Right cardiac atrium (tissue), 5 donors: ENCODE results near the gene PLXNA2. TPM values are rescaled to one million over a fixed set of nuclear protein-coding genes. Genes with fewer than 3 reads are reported as not detected.

Experiments
- ATAC-seq, 2 donors: fragments of 200-7000 bp; cut with Tn5 transposase; one replicate each; pipeline versions ENCODE4 v1.8.0 to v1.9.1; 2020; ENCODE audit warnings: moderate library complexity in 2 of 2, mild to moderate bottlenecking in 1 of 2
- DNase-seq, 3 donors: peaks; one replicate each; pipeline ENCODE4 v3.0.0-alpha.2; 2020
- H3K27ac ChIP-seq: one replicate; pipeline ENCODE4 v1.5.1; 2013; ENCODE audit warnings: mild to moderate bottlenecking, low read length, control low read depth, moderate library complexity
- H3K27me3 ChIP-seq: one replicate; pipeline ENCODE4 v1.6.1; 2013; ENCODE audit not compliant: control insufficient read depth, insufficient read depth
- H3K4me1 ChIP-seq: one replicate; pipeline ENCODE4 v1.6.1; 2013; ENCODE audit warnings: low read length; ENCODE audit not compliant: control insufficient read depth, insufficient read depth
- H3K4me3 ChIP-seq: one replicate; pipeline ENCODE4 v1.5.1; 2013; ENCODE audit warnings: low read length, control low read depth
- H3K9me3 ChIP-seq: one replicate; pipeline ENCODE4 v1.6.1; 2013; ENCODE audit warnings: low read length; ENCODE audit not compliant: control insufficient read depth
- WGBS: extraction: QIAGEN DNeasy Blood & Tissue Kit; methylation state at CpG from one replicate; pipeline ENCODE4 v1.1.7; 2013; 5-methylcytosine and 5-hydroxymethylcytosine counted together
- intact Hi-C, 4 donors: fragments of 100-400 bp; cut with DNase I; formaldehyde crosslinking; loops; one replicate each; pipeline versions ENCODE4 v1.11.0 to v1.14.0; 2022 to 2023
- polyA plus RNA-seq: library from polyadenylated mRNA; stranded (reverse); fragments of 200-250 nt; gene quantifications from one replicate; pipeline ENCODE4 v1.2.3, GENCODE V29; 2013
- total RNA-seq, 4 donors: library from RNA; stranded (reverse); fragmentation: NEBNext Ultra II Directional; extraction: Animal tissue kit (Norgen Biotek cat#: 25700); gene quantifications; one replicate each; pipeline ENCODE4 v1.2.1, GENCODE V29; 2021
- donor health status: healthy with polysubstance abuse.
- donor health status: DM: no; HTN: yes; CAD: no.
- donor health status: DM: no; HTN: no; CAD: no.
- donor health status: DM: no; HTN: yes; CAD: no; lungs with severe emphysema.
- donor health status: DM: yes; HTN: yes; CAD: no.

Gene PLXNA2
- total and polyA plus RNA-seq, 5 donors = 7.3 to 26.6 (median 16.4) TPM

DNA sequence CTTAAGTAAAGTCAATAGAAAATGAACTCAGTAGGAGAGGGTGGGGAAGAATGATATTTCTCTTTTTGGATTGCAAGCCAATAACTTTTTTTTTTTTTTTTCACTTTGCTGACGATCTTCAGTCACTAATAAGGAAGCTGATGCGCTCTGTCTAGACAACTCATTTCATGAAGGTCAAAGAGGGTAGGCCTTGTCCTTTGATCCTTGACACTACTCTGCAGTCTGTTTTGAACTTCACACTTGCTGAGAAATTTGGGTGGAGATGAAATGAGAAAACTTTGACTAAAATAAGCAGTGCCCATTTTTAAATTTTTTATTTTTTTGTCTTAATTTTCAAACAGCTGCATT is 20.9 kb upstream of the PLXNA2 start:
- ATAC-seq (peak in 1 of 2 donors; percentile 51), DNase-seq (no peak)
- peaks cover 2% of the 10 kb centered on the region for H3K9me3 ChIP-seq
- intact Hi-C loops = no loop called here
- H3K4me1 ChIP-seq = peaks cover 3% of the 10 kb centered on the region
- no peaks in the 10 kb centered on the region for H3K27me3 ChIP-seq
- H3K4me3 ChIP-seq = no peak overlapping the region
- WGBS = 51% methylated on average over 2 of the region's 2 CpGs
- H3K27ac ChIP-seq = no peak overlapping the region

DNA sequence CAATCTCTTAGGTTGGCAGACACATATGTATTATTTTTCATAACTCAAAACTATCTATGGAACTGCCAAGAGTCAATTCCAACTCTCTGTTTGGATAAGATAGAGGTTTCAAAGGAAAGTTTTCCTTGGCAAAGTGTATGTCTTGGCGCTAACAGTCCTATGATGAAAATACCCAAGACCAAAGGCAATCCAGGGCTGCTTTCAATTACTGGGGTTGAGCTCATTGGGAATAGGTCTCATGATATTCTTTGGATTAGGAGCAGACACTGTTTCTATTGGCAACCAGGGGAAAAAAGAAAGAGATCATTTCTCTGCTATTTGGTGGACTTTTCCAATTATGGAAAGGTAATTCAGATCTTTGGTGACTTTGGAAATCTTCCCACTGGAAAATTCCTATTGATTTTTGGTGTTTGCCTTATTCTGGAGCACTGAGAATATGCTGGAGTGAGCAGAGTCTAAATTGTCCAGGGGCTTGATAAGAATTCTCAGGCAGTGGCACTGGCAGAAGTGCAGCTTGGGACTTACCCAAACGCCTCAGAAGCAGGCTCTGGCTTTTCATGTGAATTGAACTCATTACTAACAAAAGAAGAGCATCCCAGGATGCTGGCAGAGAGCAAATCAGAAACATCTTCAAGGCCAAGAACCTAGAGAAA is 20.4 kb upstream of the PLXNA2 start:
- Histone ChIP-seq H3K9me3 (peaks cover 2% of the 10 kb centered on the region), H3K27ac (no peak overlapping the region), H3K4me3 (no peak overlapping the region), H3K4me1 (peaks cover 3% of the 10 kb centered on the region), H3K27me3 (no peaks in the 10 kb centered on the region)
- WGBS = 41% methylated on average over 2 of the region's 2 CpGs
- ATAC-seq (peak; percentile 81 to 90), DNase-seq (peak; percentile 45 to 88 (median 76))
- intact Hi-C loops = no loop called here

DNA sequence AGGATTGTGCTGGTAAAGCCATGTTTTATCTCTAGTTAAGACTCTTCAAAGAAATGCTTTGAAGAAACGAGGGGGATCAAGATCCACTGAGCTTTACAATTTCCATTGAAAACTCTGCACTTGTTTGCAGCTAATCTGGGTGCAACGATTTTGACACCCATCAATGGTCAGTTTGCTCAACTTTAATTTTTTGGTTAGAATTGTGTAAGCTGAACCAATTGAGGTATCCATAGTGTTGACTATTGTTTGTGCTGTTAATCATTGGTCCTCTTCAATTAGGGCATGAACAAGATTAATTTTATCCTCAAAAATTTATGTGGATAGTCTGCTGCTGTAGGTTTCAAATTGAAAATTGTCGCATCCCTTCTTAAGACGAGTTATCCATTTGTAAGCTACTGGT is 17.7 kb upstream of the PLXNA2 start:
- no peaks in the 10 kb centered on the region for H3K4me1 ChIP-seq
- H3K27me3 ChIP-seq = no peaks in the 10 kb centered on the region
- DNase-seq (no peak), ATAC-seq (no peak)
- H3K4me3 ChIP-seq = no peak overlapping the region
- H3K27ac ChIP-seq = no peak overlapping the region
- peaks cover 2% of the 10 kb centered on the region for H3K9me3 ChIP-seq
- intact Hi-C loops = no loop called here
- 72% methylated on average over 4 of the region's 4 CpGs for WGBS

DNA sequence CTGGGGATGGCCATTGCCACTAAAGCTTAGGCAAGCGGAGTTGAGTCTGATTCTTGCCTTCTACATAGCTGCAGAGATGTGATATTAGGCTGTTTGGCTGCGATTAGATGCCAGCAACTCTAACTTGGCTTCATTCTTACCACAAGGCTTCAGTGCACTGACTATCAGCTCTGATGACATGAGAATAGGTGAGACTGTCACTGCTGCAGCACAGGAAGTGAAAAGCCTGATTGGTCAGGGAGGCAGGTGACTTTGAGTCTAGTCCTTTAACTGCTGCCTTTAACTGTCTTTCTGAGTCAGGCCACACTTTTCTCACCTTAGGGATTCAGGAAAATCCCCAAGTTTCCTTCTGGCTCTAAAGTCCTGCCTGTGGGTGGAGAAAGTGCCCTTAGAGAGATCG is 14.1 kb upstream of the PLXNA2 start:
- H3K4me3 ChIP-seq = no peak overlapping the region
- H3K9me3 ChIP-seq = peaks cover 2% of the 10 kb centered on the region
- ATAC-seq = no peak
- 87% methylated on average over 3 of the region's 3 CpGs for WGBS
- no peak overlapping the region for H3K27ac ChIP-seq
- H3K4me1 ChIP-seq = no peaks in the 10 kb centered on the region
- H3K27me3 ChIP-seq = no peaks in the 10 kb centered on the region
- no peak for DNase-seq
- intact Hi-C loops = no loop called here

DNA sequence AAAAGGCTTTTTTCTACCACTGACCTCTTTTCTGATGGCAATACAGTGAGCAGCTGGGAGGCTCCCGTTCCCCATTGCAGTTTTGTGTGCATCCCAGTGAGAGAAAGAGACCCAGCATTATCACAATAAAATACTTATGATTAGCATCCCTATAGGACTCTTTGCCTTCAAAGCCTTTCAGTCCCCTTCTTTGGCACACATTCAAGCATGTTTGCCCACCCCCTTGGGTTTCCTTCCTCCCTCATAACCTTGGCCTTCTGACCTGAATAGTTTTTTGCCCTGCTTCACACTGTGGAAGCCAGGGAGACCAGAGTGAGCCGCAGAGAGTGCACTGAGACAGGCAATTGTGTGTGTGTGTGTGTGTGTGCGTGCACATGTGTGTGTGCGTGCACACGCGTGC is 13.2 kb upstream of the PLXNA2 start:
- WGBS = 76% methylated on average over 6 of the region's 6 CpGs

DNA sequence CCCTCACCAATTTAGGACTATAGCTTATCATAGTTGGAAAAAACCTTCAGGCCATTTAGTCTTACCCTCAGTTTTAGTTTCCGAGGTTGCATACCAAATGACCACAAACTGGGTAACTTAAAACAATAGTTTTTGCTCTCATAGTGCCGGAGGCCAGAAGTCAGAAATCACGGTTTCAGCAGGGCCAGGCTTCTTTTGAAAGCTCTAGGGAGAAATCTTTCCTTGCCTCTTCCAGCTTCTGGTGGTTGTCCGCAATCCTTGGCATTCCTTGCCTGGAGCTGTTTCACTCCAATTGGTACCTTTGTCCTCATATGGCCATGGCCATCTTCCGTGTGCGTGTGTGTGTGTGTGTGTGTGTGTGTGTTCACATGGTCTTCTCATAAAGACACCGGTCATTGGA is 12.4 kb upstream of the PLXNA2 start:
- Histone ChIP-seq H3K4me1 (no peaks in the 10 kb centered on the region), H3K9me3 (peaks cover 2% of the 10 kb centered on the region), H3K27me3 (no peaks in the 10 kb centered on the region), H3K4me3 (no peak overlapping the region), H3K27ac (no peak overlapping the region)
- 86% methylated on average over 7 of the region's 7 CpGs for WGBS
- DNase-seq (no peak), ATAC-seq (no peak)
- intact Hi-C loops = no loop called here

More for the DNA sequence above, 13.2 kb upstream of the PLXNA2 start:
- H3K27ac ChIP-seq = no peak overlapping the region
- no peaks in the 10 kb centered on the region for H3K4me1 ChIP-seq
- H3K27me3 ChIP-seq = no peaks in the 10 kb centered on the region
- DNase-seq = no peak
- intact Hi-C loops = no loop called here
- H3K4me3 ChIP-seq = no peak overlapping the region
- ATAC-seq = no peak
- peaks cover 2% of the 10 kb centered on the region for H3K9me3 ChIP-seq

DNA sequence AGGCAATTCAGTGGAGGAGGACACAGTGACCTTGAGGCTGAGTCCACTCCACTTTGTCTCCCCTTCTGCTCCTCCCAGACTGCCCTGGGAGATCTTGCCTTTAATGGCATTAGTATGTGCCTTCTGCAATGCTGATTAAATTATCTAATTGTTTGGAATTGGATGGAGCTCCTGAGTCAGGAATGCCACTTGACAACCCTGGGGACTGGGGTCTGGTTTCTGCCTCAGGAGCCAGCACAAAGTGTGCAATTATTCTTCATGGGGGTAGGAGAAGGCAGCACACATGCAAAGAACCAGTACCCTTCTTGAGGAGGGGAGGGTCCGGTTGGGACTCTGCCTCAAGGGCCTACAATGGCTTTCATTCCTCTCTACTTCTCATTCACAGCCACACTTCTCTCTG is 11.9 kb upstream of the PLXNA2 start:
- Histone ChIP-seq H3K27ac (no peak overlapping the region), H3K4me1 (no peaks in the 10 kb centered on the region), H3K4me3 (no peak overlapping the region), H3K27me3 (no peaks in the 10 kb centered on the region), H3K9me3 (peaks cover 2% of the 10 kb centered on the region)
- WGBS = 91% methylated on average over 1 of the region's 1 CpG
- intact Hi-C loops = no loop called here
- DNase-seq = no peak
- no peak for ATAC-seq

DNA sequence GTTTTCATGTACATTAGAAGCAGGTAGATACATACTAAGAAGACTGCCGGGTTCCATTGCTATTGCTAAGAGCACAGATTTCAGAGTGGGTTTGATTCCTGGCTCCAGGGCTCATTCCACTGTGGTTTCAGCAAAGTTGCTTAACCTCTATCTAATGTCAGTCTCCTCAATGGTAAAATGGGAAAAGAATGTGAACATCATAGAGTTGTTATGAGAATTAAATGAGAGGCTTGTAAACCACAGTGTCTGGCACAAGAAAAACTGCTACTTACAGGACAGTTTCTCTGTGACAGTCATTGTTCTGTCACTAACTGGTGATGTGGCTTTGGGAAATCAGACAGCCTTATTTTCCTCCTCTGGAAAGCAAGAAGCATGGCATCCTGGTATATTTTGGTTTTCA is 10.7 kb upstream of the PLXNA2 start:
- no peak overlapping the region for H3K27ac ChIP-seq
- no peak for DNase-seq
- no peak for ATAC-seq
- H3K27me3 ChIP-seq = no peaks in the 10 kb centered on the region
- H3K9me3 ChIP-seq = no peaks in the 10 kb centered on the region
- 93% methylated on average over 1 of the region's 1 CpG for WGBS
- H3K4me1 ChIP-seq = no peaks in the 10 kb centered on the region
- intact Hi-C loops = no loop called here
- H3K4me3 ChIP-seq = no peak overlapping the region

DNA sequence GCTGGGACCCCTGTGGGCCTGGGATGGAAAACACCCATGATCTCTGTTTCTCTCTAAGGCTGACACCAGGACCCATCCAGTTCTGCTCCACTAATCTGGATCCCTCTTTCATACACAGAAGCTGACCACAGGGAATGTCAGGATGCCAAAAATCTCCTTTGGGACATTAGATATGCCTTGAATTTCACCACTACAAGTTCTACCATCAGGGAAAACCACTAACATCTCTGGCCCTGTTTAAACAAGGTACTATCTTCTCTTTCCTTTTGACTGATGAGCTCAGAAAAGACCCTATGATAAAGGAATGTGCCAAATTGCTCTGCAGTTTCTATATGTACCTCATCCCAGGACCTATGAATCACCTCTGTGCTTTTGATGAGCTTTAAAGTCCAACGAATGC is 10.2 kb upstream of the PLXNA2 start:
- no peaks in the 10 kb centered on the region for H3K9me3 ChIP-seq
- no peak overlapping the region for H3K27ac ChIP-seq
- DNase-seq (no peak), ATAC-seq (no peak)
- no peaks in the 10 kb centered on the region for H3K4me1 ChIP-seq
- intact Hi-C loops = no loop called here
- no peak overlapping the region for H3K4me3 ChIP-seq
- no peaks in the 10 kb centered on the region for H3K27me3 ChIP-seq
- WGBS = 99% methylated on average over 1 of the region's 1 CpG

DNA sequence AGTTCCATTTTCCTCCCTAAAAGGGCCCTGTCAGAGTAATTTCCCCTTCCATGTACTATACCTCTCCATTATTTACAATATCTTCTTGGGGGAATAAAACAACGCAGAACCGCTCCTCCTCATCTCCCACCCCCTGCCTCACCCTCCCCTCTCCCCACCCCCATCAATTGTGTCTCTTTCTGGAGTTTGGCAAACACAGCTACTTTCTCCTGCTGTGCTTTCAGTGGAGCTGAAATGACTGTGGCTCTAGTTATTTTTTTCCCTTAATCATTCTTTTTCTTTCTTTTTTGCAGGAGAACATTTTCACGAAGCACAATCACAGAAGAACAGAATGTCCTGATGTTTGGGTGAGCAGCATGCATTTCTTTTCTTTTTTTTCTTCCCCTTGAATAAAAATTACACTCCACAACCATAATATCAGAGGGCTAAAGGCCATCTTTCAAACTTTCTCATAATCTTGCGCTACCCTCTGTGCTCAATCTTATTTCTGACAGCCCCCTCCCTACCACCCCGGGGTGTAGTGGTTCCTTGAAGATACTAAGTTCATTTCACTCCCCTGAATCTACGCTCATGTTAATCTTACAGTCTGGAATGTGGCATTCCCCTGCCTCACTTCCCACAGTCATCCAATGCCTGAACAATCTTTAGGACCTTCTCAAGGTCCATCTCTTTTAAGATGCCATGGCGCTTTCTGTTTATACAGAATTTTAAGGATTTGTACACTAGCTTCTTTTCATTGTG is 8.8 kb upstream of the PLXNA2 start:
- DNase-seq = no peak
- Histone ChIP-seq H3K9me3 (no peaks in the 10 kb centered on the region), H3K27me3 (no peaks in the 10 kb centered on the region), H3K27ac (peak overlapping the region; percentile 30), H3K4me1 (no peaks in the 10 kb centered on the region), H3K4me3 (no peak overlapping the region)
- 62% methylated on average over 7 of the region's 7 CpGs for WGBS
- ATAC-seq = peak in 1 of 2 donors; percentile 23
- intact Hi-C loops = no loop called here

DNA sequence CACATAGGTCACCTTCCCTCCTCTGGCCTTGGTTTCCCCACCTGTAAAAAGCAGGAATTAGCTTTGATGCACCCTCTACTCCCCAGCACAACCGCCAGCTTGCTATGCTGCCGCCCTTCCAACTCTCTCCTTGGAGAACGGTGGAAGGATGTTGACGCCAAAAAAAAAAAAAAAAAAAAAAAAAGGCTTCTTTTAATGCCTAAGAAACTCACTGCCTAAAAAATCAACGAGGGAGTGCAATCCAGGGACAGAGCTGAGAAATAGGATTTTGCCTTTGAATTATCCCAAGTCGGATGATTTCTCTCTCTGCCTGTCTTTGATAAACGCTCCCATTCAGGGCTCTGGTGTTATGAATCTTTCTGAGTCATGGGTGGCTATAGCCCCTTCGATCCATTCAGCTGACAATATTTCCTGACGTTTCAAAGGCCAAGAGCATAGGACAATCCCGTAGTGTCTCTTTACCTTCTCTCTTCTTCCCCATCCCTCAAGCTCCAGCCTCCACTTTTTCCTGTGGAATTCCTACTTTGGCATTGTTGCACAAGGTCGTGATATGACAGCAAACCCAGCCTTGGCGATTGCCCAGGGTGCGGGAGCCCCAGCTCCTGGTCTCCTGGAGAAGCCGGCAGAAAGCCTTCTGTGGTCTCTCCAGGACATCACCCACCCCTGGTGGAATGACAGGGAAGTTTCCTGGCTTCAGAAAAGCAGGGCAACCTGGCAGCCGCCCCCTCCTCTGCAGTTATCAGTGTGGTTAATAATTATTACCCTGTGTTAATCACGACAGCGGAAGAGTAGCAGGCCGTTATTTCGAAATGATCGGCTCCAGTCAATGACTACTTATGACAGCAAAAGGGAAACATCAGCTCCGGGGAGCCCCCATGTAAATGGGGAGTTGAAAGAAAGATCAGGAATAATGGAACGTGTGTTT is 8.0 kb upstream of the PLXNA2 start:
- ATAC-seq (peak; percentile 63 to 74), DNase-seq (peak; percentile 57 to 84 (median 70))
- 33% methylated on average over 22 of the region's 22 CpGs for WGBS
- Histone ChIP-seq H3K27ac (no peak overlapping the region), H3K4me3 (no peak overlapping the region), H3K27me3 (no peaks in the 10 kb centered on the region), H3K4me1 (no peaks in the 10 kb centered on the region), H3K9me3 (no peaks in the 10 kb centered on the region)
- intact Hi-C loops = no loop called here
